ENCODE results near the gene TSPAN14. TPM values are rescaled to one million over a fixed set of nuclear protein-coding genes. Genes with fewer than 3 reads are reported as not detected.

The TSPAN14 gene
- total RNA-seq, 1 experiment from 2014 or later: 46.8 TPM

DNA sequence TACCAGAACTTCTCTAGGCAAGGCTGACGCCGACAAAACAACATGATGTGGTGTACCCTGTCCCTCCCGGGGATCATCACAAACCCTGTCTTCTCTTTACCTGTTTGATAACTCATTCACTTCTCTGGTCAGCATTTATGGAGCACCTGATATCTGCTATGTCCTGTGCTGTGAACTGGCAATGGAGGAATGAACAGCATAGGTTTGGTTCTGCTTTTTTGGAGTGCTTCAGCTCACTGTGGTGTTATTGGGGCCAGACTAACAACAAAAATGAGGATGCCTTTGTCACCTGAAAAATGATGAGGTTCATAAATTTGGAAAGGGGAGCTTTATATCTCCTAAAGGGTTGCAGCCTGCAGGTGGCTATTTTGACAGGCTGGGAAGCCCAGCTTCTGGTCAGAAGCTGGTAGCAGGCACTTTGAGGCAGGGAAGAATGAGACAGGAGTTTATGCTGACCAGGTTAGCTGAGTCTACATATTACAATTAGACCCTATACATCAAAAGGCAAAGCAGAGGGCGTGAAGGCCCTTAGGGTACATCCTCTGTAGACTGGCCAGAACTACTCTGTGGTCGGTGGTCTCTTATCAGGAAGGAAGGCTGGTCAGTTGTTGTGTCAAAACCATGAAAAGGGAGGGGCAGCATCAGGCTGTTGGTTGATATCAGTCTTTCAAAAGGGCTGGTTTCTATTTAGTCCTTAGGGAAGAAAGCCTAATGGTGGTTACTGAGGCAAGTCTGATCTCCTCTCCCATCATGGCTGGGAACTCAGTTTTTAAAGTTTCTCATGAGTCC, 125.9 kb downstream of the TSPAN14 start:
- H3K18ac ChIP-seq (ENCODE audit: insufficient read length, low read depth, low read length): no peak overlapping the region
- H2BK120ac ChIP-seq (ENCODE audit: low read depth, low read length, poor library complexity, severe bottlenecking): no peak overlapping the region
- no peak for DNase-seq
- H3K4ac ChIP-seq (ENCODE audit: low read depth, low read length): no peak overlapping the region
- TF ChIP-seq, protein P1, sequence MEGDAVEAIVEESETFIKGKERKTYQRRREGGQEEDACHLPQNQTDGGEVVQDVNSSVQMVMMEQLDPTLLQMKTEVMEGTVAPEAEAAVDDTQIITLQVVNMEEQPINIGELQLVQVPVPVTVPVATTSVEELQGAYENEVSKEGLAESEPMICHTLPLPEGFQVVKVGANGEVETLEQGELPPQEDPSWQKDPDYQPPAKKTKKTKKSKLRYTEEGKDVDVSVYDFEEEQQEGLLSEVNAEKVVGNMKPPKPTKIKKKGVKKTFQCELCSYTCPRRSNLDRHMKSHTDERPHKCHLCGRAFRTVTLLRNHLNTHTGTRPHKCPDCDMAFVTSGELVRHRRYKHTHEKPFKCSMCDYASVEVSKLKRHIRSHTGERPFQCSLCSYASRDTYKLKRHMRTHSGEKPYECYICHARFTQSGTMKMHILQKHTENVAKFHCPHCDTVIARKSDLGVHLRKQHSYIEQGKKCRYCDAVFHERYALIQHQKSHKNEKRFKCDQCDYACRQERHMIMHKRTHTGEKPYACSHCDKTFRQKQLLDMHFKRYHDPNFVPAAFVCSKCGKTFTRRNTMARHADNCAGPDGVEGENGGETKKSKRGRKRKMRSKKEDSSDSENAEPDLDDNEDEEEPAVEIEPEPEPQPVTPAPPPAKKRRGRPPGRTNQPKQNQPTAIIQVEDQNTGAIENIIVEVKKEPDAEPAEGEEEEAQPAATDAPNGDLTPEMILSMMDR (conservative IDR thresholded peaks at IDR 0.05): no peak
- H3T11ph ChIP-seq (ENCODE audit: low read length): no peak overlapping the region
- H3K79me2 ChIP-seq (ENCODE audit: insufficient read depth, low read length): no peaks in the 10 kb centered on the region
- H2BK5ac ChIP-seq (ENCODE audit: insufficient read length, low read length): no peak overlapping the region
- no peaks in the 10 kb centered on the region for H3K9me3 ChIP-seq (ENCODE audit: control insufficient read depth, low read depth, low read length)
- H3K56ac ChIP-seq (ENCODE audit: insufficient read length, low read depth, low read length): no peak overlapping the region
- no peaks in the 10 kb centered on the region; the same call in 1 of the 2 replicates for H3K4me1 ChIP-seq (ENCODE audit: insufficient read depth, low read length)
- H4K8ac ChIP-seq (replicated peaks; ENCODE audit: insufficient read length, low read depth, low read length): no peak overlapping the region
- no peaks in the 10 kb centered on the region for H3K79me1 ChIP-seq (ENCODE audit: insufficient read depth, low read depth, low read length, poor library complexity, severe bottlenecking)
- no peak overlapping the region for H3K14ac ChIP-seq (ENCODE audit: insufficient read depth, low read length)
- no peak overlapping the region for H3K27ac Mint-ChIP-seq
- no peaks in the 10 kb centered on the region for H4K20me1 ChIP-seq (ENCODE audit: control insufficient read depth, insufficient read depth, insufficient read length)
- H2BK20ac ChIP-seq (ENCODE audit: low read depth, low read length, poor library complexity, severe bottlenecking): no peak overlapping the region
- H3K23me2 ChIP-seq (ENCODE audit: insufficient read length, low read depth, low read length, poor library complexity, severe bottlenecking): no peaks in the 10 kb centered on the region
- no peak overlapping the region for H2BK15ac ChIP-seq (ENCODE audit: low read depth, low read length)
- H2BK12ac ChIP-seq (ENCODE audit: insufficient read length, low read depth, low read length): no peak overlapping the region
- no peak overlapping the region for H3K9ac ChIP-seq (ENCODE audit: extremely low read depth, insufficient read length, low read length)
- no peak overlapping the region for H2AFZ ChIP-seq (ENCODE audit: low read length)
- H4K5ac ChIP-seq (ENCODE audit: insufficient read length, low read depth, low read length): no peak overlapping the region
- H3K9me3 Mint-ChIP-seq: peaks cover 4 to 5% of the 10 kb centered on the region in 2 experiments; a peak in 4 of 5 replicates
- peaks cover 7% of the 10 kb centered on the region; the same call in 1 of the 2 replicates for H3K27me3 Mint-ChIP-seq (ENCODE audit: low read depth)
- H3K4me1 Mint-ChIP-seq: peaks cover 0 to 3% of the 10 kb centered on the region in 2 experiments; a peak in 2 of 4 replicates
- no peak overlapping the region for H2AK5ac ChIP-seq (ENCODE audit: insufficient read length, low read length)
- no CpG with 5 or more reads among the region's 5 CpGs for WGBS (ENCODE audit: extremely low coverage, insufficient read length, low lambda C conversion rate)
- H3K36me3 Mint-ChIP-seq (ENCODE audit: insufficient read depth in 1 of 3, low read depth in 3 of 3): peaks cover 0 to 2% (median 0%) of the 10 kb centered on the region in 3 experiments; a peak in 3 of 7 replicates
- no peak overlapping the region for H3K4me3 Mint-ChIP-seq
- no peaks in the 10 kb centered on the region for H3K27me3 ChIP-seq (ENCODE audit: insufficient read depth, low read length)
- no peak overlapping the region for H3K4me2 ChIP-seq (ENCODE audit: insufficient read depth, insufficient read length, low read length)
- no peak overlapping the region for H4K91ac ChIP-seq (ENCODE audit: insufficient read length, low read depth, low read length)
- H3K27ac ChIP-seq (ENCODE audit: insufficient read length, low read depth, low read length): no peak overlapping the region
- no peak overlapping the region for H3K23ac ChIP-seq (ENCODE audit: insufficient read length, low read depth, low read length)
